NCI-H226 (cell line): Measurements from ENCODE around the gene CHD2.
"Not testable (repeated sequence)": the region's sequence is repeated elsewhere in the genome, so short reads cannot be mapped to it uniquely, and the experiment has no call there.

Experiments used
- DNase-seq: peaks from one replicate; pipeline ENCODE4 v3.0.0-alpha.2; 2015

Gene CHD2

GRCh38 chr15:93052090-93052879, 152.2 kb downstream of the CHD2 start:
- no peak for DNase-seq

DNA sequence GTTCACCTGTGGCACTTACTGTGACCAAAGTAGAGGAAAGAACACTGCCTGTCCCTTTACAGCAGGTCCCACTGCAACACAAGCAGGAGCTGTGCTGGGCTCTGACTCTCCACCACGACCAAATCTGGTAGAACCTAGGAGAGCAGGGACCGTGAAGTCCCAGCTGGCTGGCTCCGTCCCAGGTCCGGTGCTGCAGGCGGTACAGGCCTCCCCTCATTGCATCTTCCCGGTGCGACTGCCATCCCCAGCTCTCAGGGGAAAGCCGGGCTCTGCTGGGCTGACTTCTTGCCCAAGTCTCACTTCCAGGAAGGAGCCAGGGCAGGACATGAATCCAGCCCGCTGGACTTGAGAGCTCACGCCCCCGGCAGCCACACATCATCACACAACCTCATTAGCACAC, 155.1 kb downstream of the CHD2 start:
- no peak for DNase-seq

GRCh38 chr15:93056836-93057235, 156.7 kb downstream of the CHD2 start:
- no peak for DNase-seq

DNA sequence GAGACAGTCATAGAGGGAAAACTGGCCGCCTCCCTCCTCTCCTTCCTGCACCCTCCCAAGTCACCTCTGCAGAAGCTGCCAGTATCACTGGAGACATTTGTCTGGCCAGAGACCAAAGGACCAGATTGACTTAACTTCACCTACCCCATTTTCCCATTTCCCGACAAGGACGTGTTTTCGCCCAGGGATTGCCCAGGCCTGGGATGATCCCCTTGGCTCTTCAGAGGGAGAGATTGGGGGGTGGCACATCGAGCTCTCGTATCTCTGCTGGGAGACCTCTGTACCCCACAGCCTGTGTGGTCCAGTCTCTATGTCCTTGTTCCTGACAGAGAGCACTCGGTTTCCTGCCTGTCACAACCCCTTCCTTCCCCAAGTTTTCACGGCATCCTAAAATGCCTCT, 157.5 kb downstream of the CHD2 start:
- no peak for DNase-seq

DNA sequence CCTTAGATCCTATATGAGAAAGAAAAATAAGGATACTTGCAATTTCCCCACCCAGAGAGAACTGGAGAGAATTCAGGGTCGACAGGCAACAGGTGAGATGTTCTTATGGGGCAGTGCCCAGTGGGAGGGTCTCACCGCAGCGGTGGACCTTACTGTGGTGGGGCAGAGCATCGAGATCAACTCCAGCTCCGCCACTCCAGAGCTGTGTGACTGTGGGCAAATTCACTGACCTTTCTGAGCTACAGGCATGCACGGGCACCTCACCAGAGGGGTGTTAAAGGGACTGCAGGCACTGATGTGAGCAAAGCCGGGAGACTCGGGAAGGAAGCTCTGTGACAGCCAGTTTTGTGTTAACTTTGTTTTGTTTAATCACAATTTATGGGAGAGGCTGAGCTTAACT, 158.0 kb downstream of the CHD2 start:
- no peak for DNase-seq

DNA sequence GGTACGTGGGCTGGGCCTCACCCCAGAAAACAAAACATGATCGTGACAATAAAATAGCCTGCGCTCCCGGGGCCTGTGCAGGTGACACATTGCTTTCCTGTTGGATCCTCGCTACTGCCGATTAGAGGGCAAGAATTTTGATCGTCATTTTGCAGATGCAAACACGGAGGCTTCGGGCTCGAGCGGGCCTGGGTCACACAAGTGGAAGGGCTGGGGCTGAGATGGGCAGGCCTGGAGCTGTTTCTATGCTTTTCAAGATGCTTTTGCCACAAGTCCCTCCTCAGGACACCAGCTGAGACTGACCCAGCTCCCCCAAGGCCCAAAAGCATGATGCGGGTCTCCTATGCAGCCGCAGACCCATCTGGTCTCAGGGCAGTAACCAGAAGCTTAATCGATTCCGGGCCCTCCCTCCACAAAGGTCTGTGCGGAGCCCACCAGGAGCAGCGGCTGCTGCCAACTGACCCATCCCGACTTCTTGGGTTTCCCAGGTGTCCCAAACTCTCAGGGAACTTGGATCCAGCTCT, 158.8 kb downstream of the CHD2 start:
- DNase-seq = no peak

DNA sequence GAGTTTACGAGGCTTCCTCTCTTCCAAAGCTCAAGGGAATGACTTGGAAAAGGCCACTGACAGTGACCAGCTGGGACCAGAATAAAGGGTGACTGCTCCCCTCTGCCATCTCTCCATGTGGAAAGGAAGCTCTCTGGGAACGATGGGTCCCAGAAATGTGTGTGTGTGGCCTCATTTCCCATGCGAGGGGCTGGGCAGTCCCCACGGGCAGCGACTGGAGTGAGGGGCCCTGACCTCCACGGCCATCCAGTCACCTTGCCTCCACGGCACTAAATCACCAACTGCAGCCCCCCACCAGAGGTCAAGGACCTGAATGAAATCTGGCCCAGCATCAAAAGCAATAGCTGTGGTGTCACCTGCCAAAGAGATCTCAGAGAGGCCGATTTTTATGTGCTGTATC, 159.3 kb downstream of the CHD2 start:
- no peak for DNase-seq

DNA sequence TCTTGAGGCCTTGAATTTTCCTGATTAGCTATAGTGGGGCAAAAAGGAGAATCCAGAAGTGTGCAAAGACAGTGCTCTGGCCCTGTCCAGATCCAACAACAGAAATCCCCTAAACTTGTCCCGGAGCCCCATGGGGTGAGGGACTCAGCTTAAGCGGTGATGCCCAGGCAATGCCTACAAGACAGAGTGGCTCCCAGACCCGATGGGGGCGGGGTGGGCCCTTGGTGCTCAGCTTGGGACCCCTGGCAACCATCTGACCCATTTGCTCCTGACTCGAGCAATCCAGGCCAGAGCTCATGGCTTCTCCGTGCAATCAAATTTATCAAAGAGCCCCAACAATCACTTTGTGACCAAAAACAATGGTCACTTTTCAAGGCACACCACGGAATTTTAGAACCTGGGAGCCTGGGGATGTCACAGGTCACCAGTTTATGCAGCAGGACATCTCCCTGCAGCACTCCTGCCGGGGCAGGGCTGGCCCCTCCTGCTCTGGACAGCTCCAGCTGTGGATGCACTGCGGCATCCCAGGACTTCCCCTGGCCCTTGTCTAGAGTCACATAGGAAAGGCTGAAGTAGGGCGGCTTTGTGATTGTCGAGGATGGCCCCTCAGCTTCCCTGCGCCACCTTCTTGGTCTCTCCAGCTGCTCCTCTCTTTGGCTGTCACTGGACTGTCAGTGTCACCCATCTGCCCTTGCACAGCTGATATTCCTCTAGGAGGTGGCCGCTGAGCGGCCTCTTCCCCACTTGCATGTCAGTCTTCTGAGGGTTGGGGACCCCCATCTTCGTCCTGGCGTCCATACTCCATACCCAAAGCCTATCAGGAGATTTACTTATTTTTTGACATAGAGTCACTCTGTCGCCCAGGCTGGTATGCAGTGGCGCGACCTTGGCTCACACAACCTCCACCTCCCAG, 160.5 kb downstream of the CHD2 start:
- no peak for DNase-seq

DNA sequence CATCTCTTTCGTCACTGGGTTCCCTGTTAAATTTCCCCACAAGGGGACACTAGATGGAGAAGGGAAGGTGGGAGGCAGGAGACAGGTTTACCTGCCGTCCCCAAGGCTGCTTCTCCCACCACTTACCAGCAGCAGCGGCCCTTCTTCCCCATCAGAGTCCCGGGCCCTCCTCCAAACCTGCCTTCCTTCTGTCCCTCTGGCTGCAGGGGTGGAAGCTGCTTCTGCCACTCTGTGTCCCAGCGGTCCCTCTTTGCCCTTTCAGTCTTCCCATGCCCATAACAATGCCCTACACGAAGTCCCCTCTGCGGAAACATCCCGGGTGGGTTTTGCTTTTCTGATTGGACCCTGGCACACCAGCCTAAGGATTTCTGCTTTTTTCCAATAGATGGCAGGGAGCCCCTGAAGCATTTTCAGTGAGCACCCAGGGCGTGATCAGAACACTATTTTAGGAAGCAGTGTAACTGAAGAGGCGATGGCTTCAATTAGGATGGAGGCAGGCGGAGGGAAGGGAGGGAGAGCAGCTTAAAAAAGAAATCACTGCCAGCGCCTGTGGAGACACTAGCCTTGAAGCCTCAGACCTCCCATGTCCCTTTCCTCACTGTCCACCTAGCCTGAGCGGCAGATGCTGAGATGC, 162.6 kb downstream of the CHD2 start:
- not testable (repeated sequence) for DNase-seq

GRCh38 chr15:93063262-93063671, 163.1 kb downstream of the CHD2 start:
- DNase-seq = no peak

DNA sequence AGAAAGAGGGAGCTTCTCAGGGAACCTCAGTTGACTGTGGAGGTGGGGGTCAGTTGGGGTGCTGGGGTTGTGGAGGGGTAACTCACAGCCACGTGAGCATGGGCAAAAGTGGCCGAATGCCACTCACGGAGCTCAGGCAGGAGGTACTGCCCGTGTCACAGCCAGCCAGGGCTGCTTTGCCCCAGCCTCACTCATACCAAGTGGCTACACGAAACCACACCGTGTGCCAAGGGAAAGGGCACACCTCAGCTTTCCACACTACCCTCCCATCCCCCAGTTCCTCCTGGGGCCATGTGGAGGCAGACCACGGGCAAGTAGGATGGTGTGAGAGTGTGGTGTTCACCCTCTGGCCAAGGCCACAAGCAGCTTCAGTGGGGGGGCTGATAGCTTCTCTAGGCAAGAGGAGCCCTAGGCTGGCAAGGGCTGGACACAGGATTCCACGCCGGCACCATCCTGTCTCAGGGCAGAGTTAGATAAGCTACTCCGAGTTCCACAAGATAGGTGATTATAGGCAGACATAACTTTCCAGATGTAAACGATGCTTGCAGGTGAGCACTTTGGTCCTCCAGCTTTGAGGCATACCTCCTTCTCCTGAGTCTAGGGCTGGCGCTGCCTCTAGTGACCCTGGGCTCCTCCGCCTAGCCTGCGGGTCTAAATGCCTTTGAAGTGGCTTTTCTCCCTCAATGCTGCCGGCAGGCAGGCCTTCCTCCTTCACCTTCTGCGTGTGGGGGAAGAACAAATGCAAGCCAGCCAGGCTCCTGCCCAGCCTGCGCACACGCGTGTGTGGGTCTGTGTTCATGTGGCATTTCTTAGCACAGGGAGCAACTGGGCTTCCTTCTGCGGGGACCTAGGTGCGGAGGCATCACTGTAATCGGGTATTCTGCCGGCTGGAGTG, 163.9 kb downstream of the CHD2 start:
- DNase-seq = no peak

GRCh38 chr15:93065641-93066045, 165.5 kb downstream of the CHD2 start:
- no peak for DNase-seq

DNA sequence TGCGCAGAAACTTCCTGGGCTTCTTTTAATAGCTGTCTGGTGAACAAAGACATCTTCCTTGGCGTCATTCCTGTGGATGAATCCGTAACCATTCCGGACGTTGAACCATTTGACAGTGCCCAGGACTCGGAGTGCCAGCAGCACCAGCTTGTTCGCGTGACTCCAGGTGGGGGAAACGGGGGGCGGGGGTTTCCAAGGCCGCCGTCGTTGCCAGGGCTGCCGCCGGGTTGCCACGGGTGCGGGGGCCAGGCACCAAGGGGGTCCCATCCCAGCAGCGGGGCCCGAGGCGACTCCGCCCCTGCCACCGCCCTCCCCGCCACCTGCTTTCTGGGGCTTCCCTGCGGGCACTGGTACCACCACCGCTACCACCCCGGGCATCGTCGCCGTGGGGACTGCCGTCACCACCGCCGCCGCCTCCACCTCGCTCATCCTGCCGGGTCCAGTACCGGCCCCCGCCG, 166.1 kb downstream of the CHD2 start:
- DNase-seq = no peak

GRCh38 chr15:93066834-93067648, 166.9 kb downstream of the CHD2 start:
- no peak for DNase-seq

- DNase-seq = no peak
Observed at GRCh38 chr15:93067649-93068085, 167.5 kb downstream of the CHD2 start.

DNA sequence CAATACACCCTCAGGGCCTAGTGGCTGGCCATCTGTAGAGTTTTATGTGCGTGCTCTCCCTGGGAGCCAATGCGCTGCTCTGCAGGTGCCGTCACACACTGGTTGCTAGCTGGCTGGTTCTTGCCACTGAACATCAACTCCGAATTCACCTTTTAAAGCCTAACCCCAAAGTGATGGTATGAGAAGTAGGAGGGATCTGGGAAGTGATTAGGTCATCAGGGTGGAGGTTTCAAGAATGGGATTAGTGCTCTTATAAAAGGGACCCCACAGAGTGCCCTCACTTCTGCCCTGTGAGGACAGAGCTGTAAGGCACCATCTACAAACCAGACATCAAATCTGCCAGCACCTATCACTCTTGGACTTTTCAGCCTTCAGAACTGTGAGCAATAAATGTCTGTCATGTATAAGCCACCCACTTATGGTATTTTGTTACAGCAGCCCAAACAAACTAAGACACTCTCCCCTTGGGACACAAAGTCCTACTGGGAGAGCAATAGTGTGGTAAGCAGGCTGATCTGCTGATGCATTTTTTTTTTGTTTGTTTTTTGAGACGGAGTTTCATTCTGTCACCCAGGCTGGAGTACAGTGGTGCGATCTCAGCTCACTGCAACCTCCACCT, 168.6 kb downstream of the CHD2 start:
- no peak for DNase-seq

DNA sequence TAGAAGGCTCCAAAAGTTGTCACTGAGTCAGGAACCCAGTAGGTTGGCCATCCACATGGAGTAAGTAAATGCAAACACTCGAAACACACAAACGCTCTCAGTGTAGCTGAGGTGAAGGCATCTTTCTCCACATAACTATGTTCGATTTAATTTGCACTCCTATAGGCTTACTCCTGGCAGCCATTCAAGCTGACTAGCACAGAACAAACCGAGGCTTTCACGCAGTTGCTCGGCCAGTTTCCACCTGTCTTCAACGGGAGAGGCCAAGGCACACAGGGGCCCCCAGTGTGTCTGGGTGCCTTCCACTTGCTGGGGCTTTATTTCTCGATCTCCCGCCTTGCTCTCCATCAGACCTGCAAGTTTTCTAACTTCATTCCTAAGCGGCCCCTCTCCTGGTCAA, 170.0 kb downstream of the CHD2 start:
- no peak for DNase-seq

- no peak for DNase-seq
Observed at GRCh38 chr15:93070551-93071296, 170.6 kb downstream of the CHD2 start.

DNA sequence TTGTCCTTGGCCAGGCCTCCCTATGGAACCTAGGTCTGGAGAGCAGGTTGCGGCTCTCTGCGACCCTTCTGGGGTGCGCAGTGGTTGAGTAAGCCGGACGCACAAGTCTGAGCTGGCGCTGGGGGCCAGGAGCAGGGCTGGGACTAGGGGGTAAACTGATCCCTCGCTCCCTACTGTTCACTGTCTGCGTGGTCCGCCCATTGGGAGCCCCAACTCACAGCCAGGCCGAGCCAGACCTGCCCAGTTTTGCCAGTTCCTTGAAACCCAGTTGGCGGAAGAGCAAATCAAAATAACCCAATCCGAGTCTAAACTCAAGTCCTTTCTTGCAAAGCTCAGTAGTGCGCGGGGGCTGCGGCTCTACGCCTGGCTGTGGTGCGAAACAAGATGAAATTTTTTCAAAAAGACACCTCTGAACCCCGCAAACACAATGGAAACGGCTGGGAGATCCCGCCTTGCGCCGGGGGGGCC, 171.4 kb downstream of the CHD2 start:
- no peak for DNase-seq

- no peak for DNase-seq
Observed at GRCh38 chr15:93072011-93072410, 171.9 kb downstream of the CHD2 start.
